Endodermal cell (in vitro differentiated cells): Measurements from ENCODE around the gene USP13. TPM values are rescaled to one million over a fixed set of nuclear protein-coding genes. Genes with fewer than 3 reads are reported as not detected.
A peak's percentile ranks its signal among the peaks of the same experiment; 100 is the strongest.

ENCODE experiments used
- DNase-seq: peaks from one replicate; pipeline ENCODE4 v3.0.0-alpha.2; 2017
- H3K27ac ChIP-seq: 2 replicates; pipeline ENCODE4 v1.5.1; 2013; ENCODE audit warnings: mild to moderate bottlenecking, low read depth, low read length, moderate library complexity
- H3K27me3 ChIP-seq: 2 replicates; pipeline ENCODE4 v1.6.1; 2013; ENCODE audit warnings: mild to moderate bottlenecking, low read length, moderate library complexity; ENCODE audit not compliant: insufficient read depth, control insufficient read depth, poor library complexity, severe bottlenecking
- H3K36me3 ChIP-seq: 2 replicates; pipeline ENCODE4 v1.7.0; 2013; ENCODE audit warnings: mild to moderate bottlenecking, low read length, moderate library complexity; ENCODE audit not compliant: control insufficient read depth, insufficient read depth
- H3K4me1 ChIP-seq: one replicate; pipeline ENCODE4 v1.7.0; 2013; ENCODE audit warnings: low read length; ENCODE audit not compliant: control insufficient read depth, insufficient read depth
- H3K4me3 ChIP-seq: 2 replicates; pipeline ENCODE4 v1.5.1; 2013; ENCODE audit warnings: mild to moderate bottlenecking, low read length, moderate library complexity
- H3K9ac ChIP-seq: 2 replicates; pipeline ENCODE4 v1.6.1; 2013; ENCODE audit warnings: mild to moderate bottlenecking, low read length, moderate library complexity; ENCODE audit not compliant: poor library complexity, severe bottlenecking; ENCODE audit errors: extremely low read depth
- H3K9me3 ChIP-seq: 2 replicates; pipeline ENCODE4 v1.6.1; 2013; ENCODE audit warnings: mild to moderate bottlenecking, low read length, moderate library complexity; ENCODE audit not compliant: control insufficient read depth
- H3K27ac Mint-ChIP-seq: 2 replicates; pipeline ENCODE4 v1.8.0; 2020; ENCODE audit warnings: mixed read lengths
- H3K27me3 Mint-ChIP-seq: 2 replicates; pipeline ENCODE4 v1.8.0; 2021; ENCODE audit warnings: mild to moderate bottlenecking, mixed read lengths; ENCODE audit not compliant: insufficient read depth
- H3K36me3 Mint-ChIP-seq: 2 replicates; pipeline ENCODE4 v1.8.0; 2020; ENCODE audit warnings: low read depth, mixed read lengths
- H3K4me1 Mint-ChIP-seq: 2 replicates; pipeline ENCODE4 v1.8.0; 2020; ENCODE audit warnings: mixed read lengths
- H3K4me3 Mint-ChIP-seq: 2 replicates; pipeline ENCODE4 v1.8.0; 2020; ENCODE audit warnings: mild to moderate bottlenecking, moderate library complexity, mixed read lengths
- H3K9me3 Mint-ChIP-seq: 2 replicates; pipeline ENCODE4 v1.8.0; 2020; ENCODE audit warnings: mild to moderate bottlenecking, mixed read lengths
- CTCF ChIP-seq: fragments of 200-600 bp; sonication (generic); conservative IDR thresholded peaks from 2 replicates; pipeline ENCODE4 v1.5.0; 2021; ENCODE audit warnings: antibody characterized with exemption, mild to moderate bottlenecking
- WGBS, 2 experiments: methylation state at CpG; one replicate each; pipeline versions ENCODE4 v1.1.5 to v1.1.7; 2013; ENCODE audit warnings: missing lambda C conversion rate in 2 of 2, mixed read lengths in 1 of 2; ENCODE audit not compliant: insufficient coverage in 1 of 2, insufficient read length in 1 of 2; 5-methylcytosine and 5-hydroxymethylcytosine counted together
- total RNA-seq, 2 donors: library from RNA; stranded (reverse); fragmentation: NEBNext Ultra II Directional in 1 of 2; extraction: Animal tissue kit (Norgen Biotek cat#: 25700) in 1 of 2; gene quantifications; 2 replicates in 1 of 2; 3 replicates in 1 of 2; pipeline ENCODE4 v1.2.1, GENCODE V29; 2021

USP13 gene
- total RNA-seq, 2 donors from 2014 or later, result 24.7 to 25.5 TPM

- Mint-ChIP-seq H3K36me3 (peaks cover 26% of the 10 kb centered on the region), H3K9me3 (no peaks in the 10 kb centered on the region), H3K4me3 (no peak overlapping the region), H3K27ac (peak overlapping the region; percentile 45), H3K27me3 (no peaks in the 10 kb centered on the region), H3K4me1 (peaks cover 27% of the 10 kb centered on the region)
- no peak for DNase-seq
- H3K36me3 ChIP-seq, result peaks cover 47% of the 10 kb centered on the region
- no peak for TF ChIP-seq CTCF
- H3K9me3 ChIP-seq, result no peaks in the 10 kb centered on the region
- no peak overlapping the region for H3K27ac ChIP-seq
- no peaks in the 10 kb centered on the region for H3K27me3 ChIP-seq
- H3K4me1 ChIP-seq, result peaks cover 4% of the 10 kb centered on the region
- no peak overlapping the region for H3K4me3 ChIP-seq
- no peak overlapping the region for H3K9ac ChIP-seq
- WGBS, 2 experiments, result 39 to 41% methylated on average over 2 to 5 of the region's 5 CpGs
These were observed 57.2 kb downstream of the USP13 start for GRCh38 chr3:179710079-179710478.

- Histone ChIP-seq H3K27ac (no peak overlapping the region), H3K9me3 (no peaks in the 10 kb centered on the region), H3K27me3 (no peaks in the 10 kb centered on the region), H3K4me1 (peaks cover 4% of the 10 kb centered on the region), H3K9ac (no peak overlapping the region), H3K36me3 (peaks cover 25% of the 10 kb centered on the region), H3K4me3 (no peak overlapping the region)
- DNase-seq, result no peak
- H3K27me3 Mint-ChIP-seq, result no peaks in the 10 kb centered on the region
- peaks cover 22% of the 10 kb centered on the region for H3K36me3 Mint-ChIP-seq
- peaks cover 25% of the 10 kb centered on the region for H3K4me1 Mint-ChIP-seq
- 91 to 100% methylated on average over 1 to 6 of the region's 6 CpGs for WGBS, 2 experiments
- no peak overlapping the region for H3K4me3 Mint-ChIP-seq
- H3K27ac Mint-ChIP-seq, result peak overlapping the region; percentile 65
- TF ChIP-seq CTCF, result no peak
- no peaks in the 10 kb centered on the region for H3K9me3 Mint-ChIP-seq
These were observed 60.8 kb downstream of the USP13 start for GRCh38 chr3:179713643-179714090.

- no peak for TF ChIP-seq CTCF
- no peaks in the 10 kb centered on the region for H3K9me3 ChIP-seq
- H3K27ac ChIP-seq, result no peak overlapping the region
- Mint-ChIP-seq H3K27ac (no peak overlapping the region), H3K9me3 (no peaks in the 10 kb centered on the region), H3K4me3 (no peak overlapping the region), H3K36me3 (peaks cover 21% of the 10 kb centered on the region), H3K27me3 (no peaks in the 10 kb centered on the region), H3K4me1 (peaks cover 17% of the 10 kb centered on the region)
- H3K4me1 ChIP-seq, result no peaks in the 10 kb centered on the region
- no peak for DNase-seq
- H3K27me3 ChIP-seq, result no peaks in the 10 kb centered on the region
- 95 to 100% methylated on average over 1 to 7 of the region's 7 CpGs for WGBS, 2 experiments
- H3K4me3 ChIP-seq, result no peak overlapping the region
- H3K9ac ChIP-seq, result no peak overlapping the region
- H3K36me3 ChIP-seq, result peaks cover 12% of the 10 kb centered on the region
These were observed 62.7 kb downstream of the USP13 start for GRCh38 chr3:179715582-179715981.
